Neuronal stem cell (in vitro differentiated cells): ENCODE measurements around the gene STXBP5L.
"Not testable (repeated sequence)": the region's sequence is repeated elsewhere in the genome, so short reads cannot be mapped to it uniquely, and the experiment has no call there.

Experiments
- DNase-seq: peaks from one replicate; pipeline ENCODE4 v3.0.0-alpha.2; 2013; ENCODE audit warnings: low spot score
- H2AFZ ChIP-seq: one replicate; pipeline ENCODE4 v1.6.1; 2013; ENCODE audit warnings: mild to moderate bottlenecking, low read length, inconsistent platforms
- H2AK5ac ChIP-seq: 2 replicates; pipeline ENCODE4 v1.6.1; 2013; ENCODE audit warnings: low read depth, mild to moderate bottlenecking, inconsistent platforms, low read length, moderate library complexity, mixed read lengths
- H2BK120ac ChIP-seq: 2 replicates; pipeline ENCODE4 v1.6.1; 2013; ENCODE audit warnings: low read depth, mild to moderate bottlenecking, inconsistent platforms, low read length, moderate library complexity, mixed read lengths
- H2BK12ac ChIP-seq: one replicate; pipeline ENCODE4 v1.6.1; 2013; ENCODE audit warnings: low read length, inconsistent platforms
- H2BK15ac ChIP-seq: 2 replicates; pipeline ENCODE4 v1.6.1; 2013; ENCODE audit warnings: mild to moderate bottlenecking, low read length, inconsistent platforms, mixed read lengths
- H2BK5ac ChIP-seq: one replicate; pipeline ENCODE4 v1.6.1; 2013; ENCODE audit warnings: inconsistent platforms, mild to moderate bottlenecking, low read length, moderate library complexity
- H3K14ac ChIP-seq: one replicate; pipeline ENCODE4 v1.6.1; 2013; ENCODE audit warnings: low read length, inconsistent platforms
- H3K18ac ChIP-seq: 2 replicates; pipeline ENCODE4 v1.6.1; 2013; ENCODE audit warnings: low read length, inconsistent platforms
- H3K23ac ChIP-seq: 2 replicates; pipeline ENCODE4 v1.6.1; 2013; ENCODE audit warnings: low read depth, mild to moderate bottlenecking, mixed read lengths, low read length, inconsistent platforms; ENCODE audit not compliant: poor library complexity
- H3K27ac ChIP-seq: replicated peaks from 3 replicates; pipeline ENCODE4 v1.5.1; 2013; ENCODE audit warnings: low read length, inconsistent platforms
- H3K27me3 ChIP-seq, 3 experiments: 2 replicates each; pipeline ENCODE4 v1.6.1; 2013; ENCODE audit warnings: low read length in 3 of 3, mild to moderate bottlenecking in 2 of 3, inconsistent platforms in 1 of 3, low read depth in 1 of 3, mixed read lengths in 1 of 3, moderate library complexity in 1 of 3; ENCODE audit not compliant: control insufficient read depth in 3 of 3, insufficient read depth in 3 of 3
- H3K36me3 ChIP-seq, 2 donors: replicated peaks in 1 of 2; 2 replicates each; pipeline ENCODE4 v1.6.1; 2013; ENCODE audit warnings: low read length in 2 of 2; ENCODE audit not compliant: control insufficient read depth in 2 of 2, insufficient read depth in 2 of 2
- H3K4ac ChIP-seq: 2 replicates; pipeline ENCODE4 v1.6.1; 2013; ENCODE audit warnings: inconsistent platforms, mild to moderate bottlenecking, low read length, moderate library complexity
- H3K4me1 ChIP-seq, 2 donors: 1 replicate in 1 of 2; 2 replicates in 1 of 2; pipeline ENCODE4 v1.6.1; 2013; ENCODE audit warnings: low read length in 2 of 2, low read depth in 1 of 2; ENCODE audit not compliant: control insufficient read depth in 2 of 2, insufficient read depth in 1 of 2
- H3K4me2 ChIP-seq: one replicate; pipeline ENCODE4 v1.6.1; 2013; ENCODE audit warnings: mild to moderate bottlenecking, low read length, inconsistent platforms; ENCODE audit not compliant: insufficient read depth, poor library complexity, severe bottlenecking
- H3K4me3 ChIP-seq, 2 donors: 2 replicates each; pipeline ENCODE4 v1.5.1; 2013; ENCODE audit warnings: low read length in 2 of 2, mild to moderate bottlenecking in 2 of 2, inconsistent platforms in 1 of 2, moderate library complexity in 1 of 2
- H3K79me1 ChIP-seq: one replicate; pipeline ENCODE4 v1.6.1; 2013; ENCODE audit warnings: low read depth, mild to moderate bottlenecking, inconsistent platforms, low read length, moderate library complexity
- H3K9ac ChIP-seq: one replicate; pipeline ENCODE4 v1.6.1; 2013; ENCODE audit warnings: mild to moderate bottlenecking, low read depth, low read length, inconsistent platforms; ENCODE audit not compliant: poor library complexity
- H3K9me3 ChIP-seq, 2 donors: replicated peaks in 1 of 2; 2 replicates each; pipeline versions ENCODE3 to v1.6.1; 2013; ENCODE audit warnings: low read length in 2 of 2, mild to moderate bottlenecking in 2 of 2, inconsistent platforms in 1 of 2, low read depth in 1 of 2, mixed read lengths in 1 of 2, moderate library complexity in 1 of 2; ENCODE audit not compliant: control insufficient read depth in 2 of 2, insufficient read depth in 1 of 2
- H4K8ac ChIP-seq: one replicate; pipeline ENCODE4 v1.6.1; 2013; ENCODE audit warnings: low read depth, mild to moderate bottlenecking, inconsistent platforms, low read length, moderate library complexity
- H4K91ac ChIP-seq: one replicate; pipeline ENCODE4 v1.6.1; 2013; ENCODE audit warnings: low read length, low read depth, mild to moderate bottlenecking, inconsistent platforms; ENCODE audit not compliant: poor library complexity
- WGBS, 2 donors: extraction: QIAGEN DNeasy Blood & Tissue Kit; methylation state at CpG; one replicate each; pipeline ENCODE4 v1.1.7; 2013; ENCODE audit warnings: missing lambda C conversion rate in 2 of 2, mixed read lengths in 1 of 2; ENCODE audit not compliant: insufficient read length in 2 of 2, insufficient replicate concordance in 1 of 2; ENCODE audit errors: extremely low coverage in 2 of 2; 5-methylcytosine and 5-hydroxymethylcytosine counted together

STXBP5L gene

GRCh38 chr3:121230194-121230593 lies 322.2 kb downstream of the STXBP5L start:
- WGBS, 2 donors = no CpG with 5 or more reads among the region's 1 CpG
- H3K27me3 ChIP-seq, H4K91ac ChIP-seq, DNase-seq, H3K23ac ChIP-seq, H3K9ac ChIP-seq, H3K79me1 ChIP-seq, H3K14ac ChIP-seq, H2AK5ac ChIP-seq, H3K18ac ChIP-seq, H2BK12ac ChIP-seq, H3K4me2 ChIP-seq, H3K27ac ChIP-seq, H3K4me3 ChIP-seq, H2BK5ac ChIP-seq, H3K4me1 ChIP-seq, H2BK120ac ChIP-seq, H3K9me3 ChIP-seq, H4K8ac ChIP-seq, H3K4ac ChIP-seq, H2AFZ ChIP-seq, H3K36me3 ChIP-seq, H2BK15ac ChIP-seq: not testable (repeated sequence)

GRCh38 chr3:121231872-121232271 lies 323.9 kb downstream of the STXBP5L start:
- Histone ChIP-seq H2AFZ (no peak overlapping the region), H2AK5ac (no peak overlapping the region), H2BK5ac (no peak overlapping the region), H4K91ac (no peak overlapping the region), H3K18ac (no peak overlapping the region), H2BK12ac (no peak overlapping the region), H3K4me3 (no peak overlapping the region), H3K4ac (no peak overlapping the region), H3K36me3 (no peaks in the 10 kb centered on the region), H4K8ac (no peak overlapping the region), H3K27me3 (no peaks in the 10 kb centered on the region), H2BK15ac (no peak overlapping the region), H3K79me1 (no peaks in the 10 kb centered on the region), H3K4me2 (no peak overlapping the region), H3K9ac (no peak overlapping the region), H2BK120ac (no peak overlapping the region), H3K23ac (no peak overlapping the region), H3K4me1 (no peaks in the 10 kb centered on the region), H3K9me3 (no peaks in the 10 kb centered on the region), H3K27ac (no peak overlapping the region), H3K14ac (no peak overlapping the region)
- no peak for DNase-seq
- WGBS, 2 donors = no CpG with 5 or more reads among the region's 3 CpGs

- Histone ChIP-seq H2AFZ (no peak overlapping the region), H3K4ac (no peak overlapping the region), H3K9me3 (no peaks in the 10 kb centered on the region), H3K4me2 (no peak overlapping the region), H2BK12ac (no peak overlapping the region), H2BK5ac (no peak overlapping the region), H3K23ac (no peak overlapping the region), H2AK5ac (no peak overlapping the region), H4K91ac (no peak overlapping the region), H3K4me1 (no peaks in the 10 kb centered on the region), H3K79me1 (no peaks in the 10 kb centered on the region), H3K36me3 (no peaks in the 10 kb centered on the region), H3K9ac (no peak overlapping the region), H2BK120ac (no peak overlapping the region), H2BK15ac (no peak overlapping the region), H3K4me3 (no peak overlapping the region), H3K14ac (no peak overlapping the region), H3K27me3 (no peaks in the 10 kb centered on the region), H3K27ac (no peak overlapping the region), H3K18ac (no peak overlapping the region), H4K8ac (no peak overlapping the region)
- DNase-seq = no peak
- no CpG with 5 or more reads among the region's 5 CpGs for WGBS, 2 donors
Measured at GRCh38 chr3:121232309-121233225, 324.6 kb downstream of the STXBP5L start.

- Histone ChIP-seq H3K79me1 (no peaks in the 10 kb centered on the region), H2BK12ac (no peak overlapping the region), H4K91ac (no peak overlapping the region), H3K4me1 (peaks cover 0 to 4% of the 10 kb centered on the region in 2 donors), H2AK5ac (no peak overlapping the region), H3K27me3 (no peaks in the 10 kb centered on the region), H2BK120ac (no peak overlapping the region), H2AFZ (no peak overlapping the region), H4K8ac (no peak overlapping the region), H3K4me3 (no peak overlapping the region), H2BK15ac (no peak overlapping the region), H3K4me2 (no peak overlapping the region), H3K18ac (no peak overlapping the region), H3K4ac (no peak overlapping the region), H2BK5ac (no peak overlapping the region), H3K9me3 (no peaks in the 10 kb centered on the region), H3K27ac (no peak overlapping the region), H3K14ac (no peak overlapping the region), H3K36me3 (no peaks in the 10 kb centered on the region), H3K23ac (no peak overlapping the region), H3K9ac (no peak overlapping the region)
- WGBS, 2 donors = no CpG with 5 or more reads among the region's 1 CpG
- no peak for DNase-seq
Measured at GRCh38 chr3:121243208-121243607, 335.2 kb downstream of the STXBP5L start.
